Measurements from ENCODE around the gene ZNF593. TPM values are rescaled to one million over a fixed set of nuclear protein-coding genes. Genes with fewer than 3 reads are reported as not detected.

The ZNF593 gene
- total and polyA plus RNA-seq, 2 of the 13 experiments (the other 11 are each of a cell fraction or from before 2014, with no cell fraction given), result 37.3 to 55.8 TPM

DNA sequence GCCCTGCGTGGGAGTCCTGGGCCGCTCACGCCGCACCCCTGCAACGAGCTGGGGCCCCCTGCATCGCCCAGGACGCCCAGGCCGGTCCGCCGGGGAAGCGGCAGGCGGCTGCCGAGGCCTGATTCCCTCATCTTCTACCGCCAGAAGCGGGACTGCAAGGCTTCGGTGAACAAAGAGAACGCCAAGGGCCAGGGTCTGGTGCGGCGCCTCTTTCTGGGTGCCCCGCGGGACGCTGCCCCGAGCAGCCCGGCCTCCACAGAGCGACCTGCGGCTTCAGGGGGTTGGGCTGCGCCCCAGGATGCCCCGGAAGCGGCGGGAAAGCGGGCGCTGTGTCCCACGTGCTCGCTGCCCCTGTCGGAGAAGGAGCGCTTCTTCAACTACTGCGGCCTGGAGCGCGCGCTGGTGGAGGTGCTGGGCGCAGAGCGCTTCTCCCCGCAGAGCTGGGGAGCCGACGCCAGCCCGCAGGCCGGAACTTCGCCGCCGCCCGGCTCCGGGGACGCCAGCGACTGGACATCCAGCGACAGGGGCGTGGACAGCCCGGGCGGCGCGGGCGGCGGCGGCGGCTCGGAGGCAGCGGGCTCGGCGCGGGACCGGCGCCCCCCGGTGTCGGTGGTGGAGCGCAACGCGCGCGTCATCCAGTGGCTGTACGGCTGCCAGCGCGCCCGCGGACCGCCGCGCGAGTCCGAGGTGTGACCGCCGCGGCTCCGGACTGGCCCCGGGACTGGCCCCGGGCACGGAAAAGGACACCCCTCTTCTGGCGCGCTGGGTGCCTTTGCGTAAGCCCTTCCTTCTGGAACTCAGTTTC is 8.1 kb upstream of the ZNF593 start (continued):
- TF ChIP-seq, protein P1, sequence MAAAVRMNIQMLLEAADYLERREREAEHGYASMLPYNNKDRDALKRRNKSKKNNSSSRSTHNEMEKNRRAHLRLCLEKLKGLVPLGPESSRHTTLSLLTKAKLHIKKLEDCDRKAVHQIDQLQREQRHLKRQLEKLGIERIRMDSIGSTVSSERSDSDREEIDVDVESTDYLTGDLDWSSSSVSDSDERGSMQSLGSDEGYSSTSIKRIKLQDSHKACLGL (CRISPR knock-in tag; IDR thresholded peaks at IDR 0.05), result peak; percentile 79
- TF ChIP-seq MYC (CRISPR knock-in tag; IDR thresholded peaks at IDR 0.05; ENCODE audit: borderline replicate concordance), result peak; percentile 52; the same call in 1 of the 2 replicates
- no peak for TF ChIP-seq ADNP (CRISPR knock-in tag; IDR thresholded peaks at IDR 0.05)
- peak; percentile 81 for TF ChIP-seq GABPB1 (CRISPR knock-in tag; IDR thresholded peaks at IDR 0.05)
- no peak for TF ChIP-seq ATF7 (IDR thresholded peaks at IDR 0.05)
- no peak for TF ChIP-seq ATF7 (CRISPR knock-in tag; IDR thresholded peaks at IDR 0.05)
- no peak for TF ChIP-seq E2F2 (CRISPR knock-in tag; IDR thresholded peaks at IDR 0.05; ENCODE audit: borderline replicate concordance)
- TF ChIP-seq HOXA3 (CRISPR knock-in tag; IDR thresholded peaks at IDR 0.05), result peak; percentile 55
- TF ChIP-seq, protein P2, sequence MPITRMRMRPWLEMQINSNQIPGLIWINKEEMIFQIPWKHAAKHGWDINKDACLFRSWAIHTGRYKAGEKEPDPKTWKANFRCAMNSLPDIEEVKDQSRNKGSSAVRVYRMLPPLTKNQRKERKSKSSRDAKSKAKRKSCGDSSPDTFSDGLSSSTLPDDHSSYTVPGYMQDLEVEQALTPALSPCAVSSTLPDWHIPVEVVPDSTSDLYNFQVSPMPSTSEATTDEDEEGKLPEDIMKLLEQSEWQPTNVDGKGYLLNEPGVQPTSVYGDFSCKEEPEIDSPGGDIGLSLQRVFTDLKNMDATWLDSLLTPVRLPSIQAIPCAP (CRISPR knock-in tag; IDR thresholded peaks at IDR 0.05; ENCODE audit: low read depth), result peak; percentile 45; the same call in 1 of the 2 replicates
- no peak for TF ChIP-seq HMG20A (CRISPR knock-in tag; IDR thresholded peaks at IDR 0.05; ENCODE audit: borderline replicate concordance)
- 0 out of 2 replicates have a peak, but pooled peaks have one; percentile 54 for TF ChIP-seq NRL (CRISPR knock-in tag; IDR thresholded peaks at IDR 0.05; ENCODE audit: borderline replicate concordance)
- TF ChIP-seq FOXC1 (CRISPR knock-in tag; IDR thresholded peaks at IDR 0.05; ENCODE audit: borderline replicate concordance), result no peak; the same call in 1 of the 2 replicates
- TF ChIP-seq ZMAT3 (CRISPR knock-in tag; conservative IDR thresholded peaks at IDR 0.05), result 0 out of 2 replicates have a peak, but pooled peaks have one; percentile 70
- no peak for TF ChIP-seq ZNF512B (CRISPR knock-in tag; IDR thresholded peaks at IDR 0.05; ENCODE audit: borderline replicate concordance)
- TF ChIP-seq RBFOX2 (IDR thresholded peaks at IDR 0.05; ENCODE audit: low read depth, low read length), result peak; percentile 50
- 0 out of 2 replicates have a peak, but pooled peaks have one; percentile 36 for TF ChIP-seq ZNF546 (CRISPR knock-in tag; conservative IDR thresholded peaks at IDR 0.05)
